MCF 10A (cell line): ENCODE measurements around the gene PPP2R1A. TPM values are rescaled to one million over a fixed set of nuclear protein-coding genes. Genes with fewer than 3 reads are reported as not detected.

Experiments used
- Bru-seq: library from RNA; stranded (reverse); fragments of 400-500 nt; gene quantifications from one replicate; lab custom pipeline; 2021; lab: Mats Ljungman, UMichigan
- BruChase-seq, 2 experiments: library from RNA; stranded (reverse); fragments of 400-500 nt; gene quantifications; one replicate each; lab custom pipeline; 2021; lab: Mats Ljungman, UMichigan
- BruUV-seq: library from RNA; stranded (reverse); fragments of 400-500 nt; replicated peaks from 2 replicates; lab custom pipeline; 2021; lab: Mats Ljungman, UMichigan
- CTCF ChIA-PET: fragments of 300-600 bp; sonication (Branson Sonifier 250); formaldehyde crosslinking; extraction: SDS; loops from one replicate; lab custom pipeline; 2021; ENCODE audit warnings: antibody characterized with exemption, inconsistent platforms; lab: Yijun Ruan, JAX
- POLR2A ChIA-PET: fragments of 300-600, 350-650 bp; sonication (Branson Sonifier 250); formaldehyde crosslinking; extraction: SDS; loops from one replicate; lab custom pipeline; 2020; ENCODE audit warnings: antibody characterized with exemption, inconsistent platforms; lab: Yijun Ruan, JAX
- DNase-seq: peaks from one replicate; pipeline ENCODE4 v3.0.0-alpha.2; 2018; ENCODE audit not compliant: unreplicated experiment
- H3K27ac Mint-ChIP-seq: one replicate; pipeline ENCODE4 v1.8.0; 2022; ENCODE audit warnings: mild to moderate bottlenecking, low read depth, mixed read lengths; ENCODE audit not compliant: unreplicated experiment
- H3K27me3 Mint-ChIP-seq: one replicate; pipeline ENCODE4 v1.8.0; 2022; ENCODE audit warnings: mixed read lengths; ENCODE audit not compliant: insufficient read depth, unreplicated experiment
- H3K36me3 Mint-ChIP-seq: one replicate; pipeline ENCODE4 v1.8.0; 2022; ENCODE audit warnings: mild to moderate bottlenecking, moderate library complexity, mixed read lengths; ENCODE audit not compliant: insufficient read depth, unreplicated experiment
- H3K4me1 Mint-ChIP-seq: one replicate; pipeline ENCODE4 v1.8.0; 2022; ENCODE audit warnings: mixed read lengths; ENCODE audit not compliant: insufficient read depth, unreplicated experiment
- H3K4me3 Mint-ChIP-seq: one replicate; pipeline ENCODE4 v1.8.0; 2022; ENCODE audit warnings: mild to moderate bottlenecking, moderate library complexity, mixed read lengths; ENCODE audit not compliant: unreplicated experiment
- H3K9me3 Mint-ChIP-seq: one replicate; pipeline ENCODE4 v1.8.0; 2022; ENCODE audit warnings: mixed read lengths; ENCODE audit not compliant: unreplicated experiment
- CTCF ChIP-seq: fragments of 200-600 bp; IDR thresholded peaks from one replicate; pipeline ENCODE4 v1.8.0; 2022; ENCODE audit warnings: antibody characterized with exemption, mild to moderate bottlenecking; ENCODE audit not compliant: unreplicated experiment
- intact Hi-C: fragments of 100-400 bp; cut with micrococcal nuclease; formaldehyde crosslinking; loops from 2 replicates; pipeline ENCODE4 v1.14.1; 2022
- long read RNA-seq: library from polyadenylated mRNA; stranded (forward); transcript quantifications from one replicate; pipeline ENCODE4 v2.0.0, GENCODE V29; 2022
- total RNA-seq: library from RNA; stranded (reverse); gene quantifications from 2 replicates; pipeline ENCODE4 v1.2.3, GENCODE V29; 2022

Gene PPP2R1A
- total RNA-seq (194 and 211 TPM in 2 replicates), Bru-seq, nascent RNA (percentile 89 among the genes with signal in this experiment), BruChase-seq, experiment 1, labeled RNA remaining after a 6-hour chase (percentile 86 among the genes with signal in this experiment), BruChase-seq, experiment 2, labeled RNA remaining after a 2-hour chase (percentile 79 among the genes with signal in this experiment)
- long read RNA-seq, full-length matches to known transcripts: 563 of 650 reads
- long read RNA-seq, partial matches to known transcripts: 60 of 650 reads
- long read RNA-seq, other reads (novel, unspliced or antisense): 27 of 650 reads

GRCh38 chr19:52189735-52190486 lies at the start of gene PPP2R1A:
Gene PPP2R1A, plus strand, starts transcription at chr19:52190052. Its CDS starts 45 bp downstream, at chr19:52190097.
- intact Hi-C loops: loop anchor here (1.0 kb wide), 2 partner anchors 47 to 50 kb away; no protein-coding TSS in a partner anchor
- peak within 1 kb of the TSS; percentile 97 for H3K4me3 Mint-ChIP-seq
- H3K36me3 Mint-ChIP-seq: peaks cover 19% of the 10 kb centered on the region
- no TSS peak for BruUV-seq
- peaks cover 27% of the 10 kb centered on the region for H3K4me1 Mint-ChIP-seq
- H3K27me3 Mint-ChIP-seq: no peaks in the 10 kb centered on the region
- ChIA-PET CTCF (interaction anchor here (0.9 to 1.5 kb wide), 6 partner anchors 10 to 51 kb away, joined by 3 to 8 read pairs (median 4); no protein-coding TSS in a partner anchor), POLR2A (interaction anchor here (0.6 to 3.4 kb wide), 26 partner anchors 10 to 501 kb away, joined by 3 to 60 read pairs (median 4); partner anchors contain the start of genes ZNF432, ZNF614, ZNF615 and ZNF616)
- DNase-seq: peak; percentile 100
- H3K27ac Mint-ChIP-seq: peak within 1 kb of the TSS; percentile 100
- no peak for TF ChIP-seq CTCF
- no peaks in the 10 kb centered on the region for H3K9me3 Mint-ChIP-seq

- H3K4me1 Mint-ChIP-seq: peaks cover 11% of the 10 kb centered on the region
- no peaks in the 10 kb centered on the region for H3K27me3 Mint-ChIP-seq
- intact Hi-C loops: no loop called here
- H3K36me3 Mint-ChIP-seq: no peaks in the 10 kb centered on the region
- POLR2A ChIA-PET: interaction anchor here (1.3 to 4.1 kb wide), 4 partner anchors 8 to 91 kb away, joined by 3 to 60 read pairs (median 24); partner anchors contain the start of genes PPP2R1A and ZNF836
- no peak for DNase-seq
- no peak overlapping the region for H3K27ac Mint-ChIP-seq
- no peak overlapping the region for H3K4me3 Mint-ChIP-seq
- H3K9me3 Mint-ChIP-seq: peaks cover 8% of the 10 kb centered on the region
- CTCF ChIA-PET: interaction anchor here (0.6 to 1.7 kb wide), 3 partner anchors 48 to 96 kb away, joined by 3 to 7 read pairs (median 3); no protein-coding TSS in a partner anchor
- no TSS peak for BruUV-seq
- no peak for TF ChIP-seq CTCF
These were observed 48.6 kb upstream of the PPP2R1A start for GRCh38 chr19:52141203-52141602.

- intact Hi-C loops: no loop called here
- no peak for TF ChIP-seq CTCF
- CTCF ChIA-PET: interaction anchor here (0.6 to 0.7 kb wide), 2 partner anchors 288 to 564 kb away, joined by 3 read pairs; no protein-coding TSS in a partner anchor
- Mint-ChIP-seq H3K4me3 (no peak overlapping the region), H3K9me3 (peaks cover 8% of the 10 kb centered on the region), H3K27ac (no peak overlapping the region), H3K4me1 (peaks cover 11% of the 10 kb centered on the region), H3K27me3 (no peaks in the 10 kb centered on the region), H3K36me3 (no peaks in the 10 kb centered on the region)
- no peak for DNase-seq
- BruUV-seq: no TSS peak
- POLR2A ChIA-PET: no interaction called here
These were observed 47.8 kb upstream of the PPP2R1A start for GRCh38 chr19:52142001-52142595.
